ENCODE data around the gene MINDY1.

Gene MINDY1

DNA sequence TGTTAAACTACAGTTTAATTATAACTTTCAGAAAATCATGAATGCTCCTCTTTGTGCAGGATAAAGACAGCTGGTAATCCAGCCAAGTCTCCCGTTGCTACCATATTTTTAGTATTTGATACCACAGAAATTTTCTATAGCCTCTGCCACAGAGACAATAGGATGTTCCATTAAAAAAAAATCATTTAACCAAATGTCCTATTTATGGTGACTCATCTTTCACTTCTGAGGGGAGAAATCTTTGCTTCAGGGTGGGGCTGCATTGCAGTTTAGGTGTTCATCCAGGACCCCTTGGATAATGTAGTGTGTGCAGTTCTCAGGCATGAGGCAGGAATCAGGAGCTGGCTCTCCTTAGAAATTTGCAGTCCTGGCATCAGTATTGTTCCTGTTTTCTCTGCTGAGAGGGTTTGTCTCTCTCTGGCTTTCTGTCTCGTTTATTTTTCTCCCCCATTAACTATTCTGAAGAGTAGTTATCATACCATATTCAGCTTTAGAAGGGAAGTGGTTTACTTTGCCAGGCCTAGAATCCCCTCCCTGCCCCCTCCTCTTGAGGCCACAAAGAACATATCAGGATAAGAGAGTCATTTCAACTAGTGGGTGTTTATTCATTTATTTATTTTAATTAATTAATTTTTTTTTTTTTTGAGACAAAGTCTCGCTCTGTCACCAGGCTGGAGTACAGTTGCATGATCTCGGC, 4.6 kb upstream of the MINDY1 start:
- no peak for DNase-seq (ENCODE audit: low read depth in 2 of 2)

DNA sequence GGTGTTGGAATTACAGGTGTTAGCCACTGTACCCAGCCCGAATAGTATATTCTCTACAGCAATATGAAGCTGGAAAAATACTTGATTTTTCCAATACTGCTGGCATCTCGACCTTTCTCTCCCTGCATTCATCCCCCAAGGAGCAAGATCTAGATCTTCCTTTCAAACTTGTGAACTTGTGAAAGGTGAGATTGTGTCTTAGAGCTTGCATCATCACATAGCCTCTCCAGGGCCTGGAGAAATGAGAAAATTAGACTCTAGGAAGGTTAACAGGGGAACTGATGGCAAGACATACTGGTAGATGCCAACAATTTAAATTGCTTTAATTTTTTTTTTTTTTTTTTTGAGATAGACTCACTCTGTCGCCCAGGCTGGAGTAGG, 3.6 kb upstream of the MINDY1 start:
- no peak for DNase-seq (ENCODE audit: low read depth in 2 of 2)

DNA sequence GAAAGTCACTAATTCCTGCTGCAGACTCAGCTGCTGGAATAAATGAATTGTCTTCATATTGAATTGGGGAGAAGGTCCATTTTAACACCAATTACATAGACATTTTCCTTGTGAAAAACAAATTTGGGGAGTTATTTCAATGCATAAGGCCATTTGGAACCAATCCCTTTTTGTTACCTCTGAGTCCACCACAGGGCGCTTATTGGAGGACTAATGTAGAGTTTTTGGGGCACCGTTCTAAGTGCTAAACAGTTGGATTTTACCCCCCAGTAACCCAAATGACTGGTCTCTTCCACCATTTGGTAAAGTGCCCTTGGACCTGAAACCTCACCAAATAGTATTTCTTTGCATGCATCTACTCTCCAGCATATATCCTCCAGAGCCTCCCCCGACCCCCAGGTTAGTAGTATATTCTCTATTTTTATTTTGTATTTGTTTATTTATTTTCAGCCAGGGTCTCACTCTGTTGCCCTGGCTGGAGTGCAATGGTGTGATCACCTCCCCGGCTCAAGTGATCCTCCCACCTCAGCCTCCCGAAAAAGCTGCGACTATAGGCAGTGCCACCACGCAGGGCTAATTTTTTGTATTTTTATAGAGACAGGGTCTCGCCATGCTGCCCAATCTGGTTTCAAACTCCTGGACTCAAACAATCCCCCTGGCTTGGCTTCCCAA, 3.1 kb upstream of the MINDY1 start:
- DNase-seq (ENCODE audit: low read depth in 2 of 2) = no peak

DNA sequence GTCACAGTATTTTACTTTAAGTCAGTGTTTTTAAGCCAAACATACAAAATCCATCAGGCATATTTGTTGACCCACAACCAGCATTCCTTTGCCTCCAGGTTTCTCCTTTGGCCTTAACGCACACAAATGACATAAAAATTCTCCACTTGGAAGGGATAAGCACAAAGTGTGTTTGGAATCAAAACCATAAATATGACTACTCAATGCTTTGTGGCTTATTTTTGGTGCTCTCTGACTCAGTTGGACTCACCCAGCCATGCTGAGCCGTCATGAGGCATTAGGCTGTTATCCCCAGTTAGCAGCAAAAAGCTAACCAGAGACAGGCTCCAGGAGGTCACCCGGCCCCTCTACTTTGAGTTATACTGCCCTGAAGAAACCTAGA, 2.5 kb upstream of the MINDY1 start:
- DNase-seq (ENCODE audit: low read depth in 2 of 2) = peak in 1 of 2 experiments; percentile 13

DNA sequence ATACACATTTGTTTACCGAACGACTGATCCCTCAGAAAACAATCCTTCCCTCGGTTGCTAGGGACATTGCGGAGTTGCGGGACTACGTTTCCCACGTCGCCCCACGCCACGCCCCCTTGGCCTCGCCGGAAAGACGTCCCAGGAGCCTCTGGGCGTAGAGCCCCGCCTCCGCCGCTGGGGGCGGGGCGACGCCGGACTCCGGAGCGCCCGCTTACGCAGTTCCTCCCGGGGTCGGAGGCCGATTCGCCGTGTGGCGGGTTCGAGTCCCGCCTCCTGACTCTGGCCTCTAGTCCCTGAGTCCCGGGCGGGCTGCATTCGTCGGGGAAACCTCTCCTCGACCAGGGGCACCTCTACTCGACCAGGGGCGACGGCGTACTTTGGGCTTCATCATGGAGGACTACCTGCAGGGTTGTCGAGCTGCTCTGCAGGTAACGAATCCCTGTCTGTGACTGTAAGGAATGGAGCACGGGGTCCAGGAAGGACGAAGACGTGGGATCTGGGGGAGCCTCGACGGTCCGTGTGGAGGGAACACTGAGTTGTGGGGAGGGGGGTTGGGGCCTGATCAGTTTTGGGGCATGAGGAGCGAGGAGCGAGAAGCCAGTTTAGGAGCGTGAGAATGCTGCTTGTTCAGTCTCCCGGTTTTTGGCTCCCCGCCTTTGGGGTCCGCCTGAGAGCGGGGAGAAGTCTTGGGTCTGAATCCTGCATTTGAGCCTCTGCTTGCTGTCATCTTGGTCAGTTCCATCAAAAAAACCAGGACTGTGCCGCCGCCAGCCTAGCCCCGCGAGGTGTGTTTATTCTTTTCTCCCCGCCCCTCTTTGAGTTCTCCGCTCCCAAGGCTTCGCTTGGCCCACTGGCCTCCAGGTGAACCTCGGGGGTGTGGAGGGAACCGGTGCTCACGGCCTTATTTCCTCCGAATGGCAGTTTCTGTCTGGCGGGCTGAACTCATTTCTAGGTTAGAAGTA, 1.8 kb upstream of the MINDY1 start, which contains the start of gene PRUNE1:
Gene PRUNE1, plus strand, starts transcription at position 206 of the 962 bp plus-strand sequence. Its CDS starts 184 bp downstream, at position 390.
- peak; percentile 84 for DNase-seq (ENCODE audit: low read depth in 2 of 2)

DNA sequence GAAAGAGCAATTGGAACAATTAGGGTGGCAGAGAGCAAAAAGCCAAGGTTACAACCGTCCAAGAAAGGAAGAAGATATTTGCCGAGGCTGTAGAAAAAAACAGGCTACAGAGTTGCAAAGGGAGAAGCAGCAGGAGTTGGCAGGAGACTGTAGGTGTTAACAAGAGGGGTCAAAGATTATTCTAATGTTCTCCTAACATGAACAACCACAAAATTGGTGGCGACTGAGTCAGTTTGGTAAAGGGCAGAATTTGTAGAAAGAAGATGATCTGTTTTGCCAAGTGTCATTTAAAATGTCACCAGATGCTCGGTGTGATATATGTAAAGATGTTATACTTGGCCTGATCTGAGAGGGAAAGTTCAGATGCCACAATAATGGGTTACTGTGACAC, 1.1 kb upstream of the MINDY1 start:
- no peak for DNase-seq (ENCODE audit: low read depth in 2 of 2)

DNA sequence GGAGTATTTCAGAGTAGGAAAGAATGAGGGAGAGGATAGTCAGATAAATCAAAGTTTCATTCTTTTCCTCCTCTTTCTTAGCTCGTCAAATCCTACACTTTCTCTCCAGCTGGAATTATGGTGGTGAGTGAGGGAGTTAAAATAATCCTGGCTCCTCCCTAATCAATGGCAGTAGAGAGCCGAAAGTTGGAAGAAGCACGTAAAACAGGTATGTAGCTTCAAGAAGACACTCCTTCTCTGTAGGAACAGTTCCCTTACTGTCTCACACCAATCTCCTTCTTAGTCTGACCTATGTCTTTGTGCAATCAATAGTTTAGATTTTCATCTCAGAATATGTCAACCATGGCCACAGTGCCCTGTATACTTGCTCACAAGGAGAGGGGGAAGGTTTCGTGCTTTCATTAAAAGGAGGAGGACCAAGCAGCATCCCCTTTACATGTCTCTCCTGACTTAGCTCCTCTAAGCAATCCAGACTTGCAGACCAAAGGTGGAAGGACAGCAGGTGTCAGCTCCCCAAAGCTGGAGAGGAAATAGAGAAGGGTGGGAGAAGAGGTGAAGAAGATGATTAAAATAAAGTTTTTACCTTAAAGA, 878 bp downstream of the MINDY1 start:
- no peak for DNase-seq (ENCODE audit: low read depth in 2 of 2)

DNA sequence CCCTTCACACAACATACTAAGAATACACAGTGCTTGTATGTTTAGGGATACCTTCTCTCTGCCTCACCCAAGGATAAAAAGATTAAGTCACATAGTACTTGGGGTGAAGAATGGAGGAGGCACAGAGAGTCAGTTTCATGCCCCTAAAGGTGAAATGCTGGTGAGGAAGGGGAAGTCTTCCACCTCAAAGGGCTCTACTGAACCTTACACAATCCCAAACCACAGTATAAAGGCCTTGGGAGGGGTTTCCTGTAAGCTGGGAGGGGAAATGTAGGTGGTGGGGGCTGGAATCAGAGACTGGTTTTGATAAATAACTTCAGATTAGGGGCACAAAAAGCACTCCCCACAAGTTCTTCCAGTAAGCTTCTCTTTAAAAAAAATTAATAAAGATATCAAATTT, 3.5 kb downstream of the MINDY1 start:
- DNase-seq (ENCODE audit: low read depth in 2 of 2) = no peak

DNA sequence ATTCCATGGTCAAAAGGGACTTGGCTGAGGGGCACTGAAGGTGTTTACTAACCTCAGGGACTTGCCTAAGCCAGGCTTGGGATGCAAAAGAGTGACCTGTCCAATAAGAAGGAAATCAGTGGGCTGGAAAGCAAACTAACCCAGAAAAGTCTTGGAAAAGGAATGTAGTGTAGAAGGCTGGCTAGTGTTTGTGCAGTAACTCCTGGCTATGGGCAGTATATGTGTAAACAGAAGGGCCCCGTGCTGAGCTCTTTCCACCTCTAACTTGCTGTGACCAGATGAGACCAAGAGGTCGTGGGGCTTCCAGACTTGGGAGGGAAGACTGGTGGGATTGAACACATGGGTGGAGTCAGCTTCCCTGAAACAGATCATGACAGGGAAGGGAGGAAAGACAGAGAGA, 4.1 kb downstream of the MINDY1 start:
- DNase-seq (ENCODE audit: low read depth in 2 of 2) = no peak

DNA sequence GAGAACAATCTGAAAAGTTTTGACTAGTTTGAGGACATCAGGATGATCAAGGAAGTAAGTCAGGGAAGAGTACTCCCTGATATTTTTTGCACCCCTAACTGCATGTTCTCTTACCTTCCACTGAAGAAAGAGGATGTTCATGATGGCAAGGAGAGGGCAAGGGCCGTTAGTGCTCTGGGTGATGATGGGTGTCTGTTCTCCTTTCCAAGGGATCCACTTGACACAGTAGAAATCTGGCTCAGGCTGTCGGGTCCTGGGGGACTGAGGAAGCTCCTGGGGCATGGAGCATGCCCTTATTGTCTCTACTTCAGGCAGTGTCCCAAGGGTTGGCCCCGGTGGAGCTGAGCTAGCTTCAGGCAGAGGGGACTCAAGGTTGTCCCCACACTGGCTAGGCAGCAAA, 4.7 kb downstream of the MINDY1 start:
- DNase-seq (ENCODE audit: low read depth in 2 of 2) = no peak

DNA sequence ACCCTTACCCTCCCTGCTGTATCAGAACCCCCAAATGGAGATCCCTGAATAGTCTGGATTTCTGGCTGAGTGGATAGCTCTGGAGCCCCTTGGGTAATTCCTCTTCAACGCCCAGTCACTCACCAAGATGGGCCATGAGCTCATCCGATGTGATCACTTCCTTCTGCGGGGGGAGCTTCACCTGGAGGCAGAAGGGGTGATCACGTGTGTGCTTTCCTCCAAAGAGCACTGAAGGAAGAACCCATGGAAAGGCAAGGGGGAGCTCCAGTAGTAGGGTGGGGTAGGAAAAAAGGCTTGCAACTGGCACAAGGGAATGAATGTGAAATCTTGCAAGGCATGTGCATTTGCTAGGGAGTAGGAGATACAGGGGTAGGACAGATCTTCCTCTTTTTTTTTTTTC, 5.1 kb downstream of the MINDY1 start:
- DNase-seq (ENCODE audit: low read depth in 2 of 2) = no peak

DNA sequence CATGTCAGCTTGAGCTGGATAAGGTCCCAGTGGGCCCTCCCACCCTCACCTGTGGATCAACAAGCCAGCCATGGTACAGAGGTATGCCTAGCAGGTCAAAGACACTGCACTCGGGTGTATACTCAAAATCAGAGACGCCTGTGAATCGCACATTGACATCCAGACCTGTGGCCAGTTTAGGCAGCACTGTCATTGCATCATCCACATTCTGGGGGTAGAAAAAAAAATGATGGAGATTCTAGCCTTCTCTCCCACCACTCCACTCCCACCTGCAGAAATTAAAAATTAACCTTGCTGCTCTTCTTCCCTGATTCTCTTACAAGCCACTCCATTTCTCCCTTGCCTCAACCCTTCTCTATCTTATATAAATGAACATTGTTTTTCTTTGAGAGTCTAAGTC, 6.3 kb downstream of the MINDY1 start:
- DNase-seq (ENCODE audit: low read depth in 2 of 2) = no peak

DNA sequence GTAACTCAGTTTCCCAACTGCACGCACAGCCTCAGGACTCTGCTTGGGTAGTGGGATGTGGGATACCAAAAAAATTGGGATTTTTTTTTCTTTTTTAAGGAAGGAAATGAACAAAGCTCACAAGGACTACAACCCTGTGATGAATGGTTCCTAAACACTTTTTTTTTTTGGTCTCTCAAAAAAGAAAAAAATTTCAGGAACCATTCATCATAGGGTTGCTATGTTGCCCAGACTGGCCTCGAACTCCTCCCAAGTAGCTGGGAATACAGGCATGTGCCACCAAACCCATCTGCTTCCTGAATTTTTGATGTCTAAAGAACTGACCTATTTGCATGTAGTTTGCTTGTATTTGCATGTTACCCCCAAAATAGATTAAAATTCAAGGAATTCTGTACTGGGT, 6.8 kb downstream of the MINDY1 start:
- DNase-seq (ENCODE audit: low read depth in 2 of 2) = no peak

DNA sequence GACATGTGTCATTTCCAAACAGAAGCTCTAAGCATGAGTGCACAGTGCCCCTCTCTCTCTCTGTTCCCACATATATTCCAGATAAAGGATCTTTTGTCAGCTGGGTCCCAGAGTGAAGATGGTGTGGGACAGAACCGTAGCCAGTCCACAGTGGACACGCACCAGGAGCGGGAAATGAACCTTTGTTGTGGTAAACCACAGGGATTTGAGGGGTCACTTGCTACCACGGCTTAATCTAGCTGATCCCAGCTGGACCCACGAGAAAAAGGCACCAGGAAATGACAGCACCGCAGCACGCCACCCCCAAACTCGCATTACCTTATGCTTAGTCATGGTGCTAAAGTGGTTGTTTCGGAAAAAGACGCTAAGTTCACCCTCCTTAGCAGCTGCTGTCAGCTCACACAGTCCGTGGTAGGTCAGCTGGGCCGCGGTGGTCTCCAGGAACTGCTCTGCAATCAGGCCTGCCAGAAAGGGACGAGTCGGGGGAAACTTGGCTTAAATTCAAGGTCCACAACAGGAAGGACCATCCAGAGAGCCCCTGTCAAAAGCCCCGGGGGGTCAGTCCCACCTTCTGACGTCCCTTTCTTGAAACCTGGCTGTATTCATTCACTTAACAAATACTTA, 7.5 kb downstream of the MINDY1 start:
- DNase-seq (ENCODE audit: low read depth in 2 of 2) = no peak

DNA sequence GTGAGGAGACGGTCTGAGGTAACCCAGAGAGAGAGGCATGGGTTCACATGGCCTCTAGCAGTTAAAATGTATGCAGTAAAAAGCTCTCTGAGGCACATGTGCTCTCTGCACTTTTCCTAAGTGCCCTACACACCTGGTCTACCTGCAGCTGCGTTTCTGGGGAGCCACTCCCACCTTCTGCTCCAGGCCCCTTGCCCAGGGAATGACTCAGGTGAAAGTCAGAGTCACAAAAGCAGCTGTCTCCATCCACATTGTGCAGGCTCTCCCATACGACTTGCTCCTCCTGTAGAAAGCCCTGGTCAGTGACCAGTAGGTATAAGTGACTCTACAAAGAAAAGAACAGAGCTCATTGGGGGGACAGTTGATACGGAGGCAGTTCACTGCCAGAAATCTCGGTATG, 8.8 kb downstream of the MINDY1 start:
- no peak for DNase-seq (ENCODE audit: low read depth in 2 of 2)

DNA sequence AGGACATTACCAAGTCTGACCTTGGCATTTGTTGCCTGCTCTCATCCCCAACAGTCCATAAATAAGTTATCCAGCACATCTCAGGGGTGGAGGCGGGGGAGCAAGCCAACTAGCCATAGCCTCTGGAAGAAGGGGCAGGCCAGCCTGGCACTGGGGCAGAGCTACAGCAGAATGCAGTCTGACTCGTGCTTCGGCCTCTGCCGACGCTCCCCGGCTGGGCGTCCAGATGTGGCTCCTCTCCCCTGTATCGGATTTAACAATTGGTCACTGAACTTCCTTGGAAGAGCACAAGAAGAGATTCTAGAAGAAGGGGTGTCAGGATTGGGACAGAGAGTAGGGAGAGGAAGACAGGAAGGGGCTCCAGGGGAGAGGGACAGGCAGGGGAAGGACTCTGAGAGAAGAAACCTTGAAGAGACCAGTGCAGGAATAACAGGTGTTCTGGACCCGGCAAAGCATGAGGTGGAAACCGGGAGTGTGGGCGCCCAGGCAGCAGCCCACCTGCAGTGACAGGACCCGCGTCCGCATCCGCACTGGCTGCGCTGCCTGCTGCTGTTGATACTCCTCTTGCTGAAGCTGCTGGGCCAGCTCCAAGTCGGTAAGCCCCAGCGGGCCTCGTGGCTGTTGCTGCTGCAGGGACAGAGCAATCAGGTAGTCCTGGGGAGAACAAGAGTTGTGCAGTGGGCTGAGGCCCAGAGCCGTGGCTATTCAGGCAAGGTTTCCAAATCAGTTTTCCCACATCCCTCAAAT, 9.4 kb downstream of the MINDY1 start:
- no peak for DNase-seq (ENCODE audit: low read depth in 2 of 2)

DNA sequence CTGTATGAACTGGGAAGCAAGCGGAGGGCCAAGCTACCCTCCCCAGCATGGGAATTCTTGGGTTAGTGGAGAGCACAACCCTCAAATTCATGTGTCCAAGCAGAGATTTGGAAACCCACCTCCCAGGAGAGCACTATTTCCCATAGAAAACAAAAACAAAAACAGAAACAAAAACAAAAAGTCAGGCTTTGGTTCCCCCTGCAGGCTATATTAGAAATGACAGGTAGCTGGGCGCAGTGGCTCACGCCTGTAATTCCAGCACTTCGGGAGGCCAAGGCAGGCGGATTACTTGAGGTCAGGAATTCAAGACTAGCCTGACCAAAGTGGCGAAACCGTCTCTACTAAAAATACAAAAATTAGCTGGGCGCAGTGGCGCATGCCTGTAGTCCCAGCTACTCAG, 10.8 kb downstream of the MINDY1 start:
- no peak for DNase-seq (ENCODE audit: low read depth in 2 of 2)

DNA sequence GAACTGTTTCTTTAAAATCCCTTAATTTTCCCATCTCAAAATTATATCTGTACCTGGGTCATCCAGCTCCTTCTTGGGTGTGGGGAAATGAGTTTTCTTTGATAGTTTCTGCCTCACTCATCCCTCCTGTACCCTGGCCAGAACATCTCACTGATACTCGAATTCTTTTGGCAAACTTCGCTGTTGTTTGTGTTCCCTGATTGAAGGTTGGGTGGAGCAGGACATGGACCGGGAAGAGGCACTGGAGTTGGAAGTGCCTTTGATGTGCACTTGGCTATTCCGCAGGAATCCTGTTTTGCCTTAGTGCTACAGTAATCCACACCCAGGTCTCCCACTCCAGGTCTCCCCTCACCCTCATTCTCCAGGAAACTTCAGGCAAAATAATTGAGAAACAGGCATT, 11.2 kb downstream of the MINDY1 start:
- DNase-seq (ENCODE audit: low read depth in 2 of 2) = no peak

DNA sequence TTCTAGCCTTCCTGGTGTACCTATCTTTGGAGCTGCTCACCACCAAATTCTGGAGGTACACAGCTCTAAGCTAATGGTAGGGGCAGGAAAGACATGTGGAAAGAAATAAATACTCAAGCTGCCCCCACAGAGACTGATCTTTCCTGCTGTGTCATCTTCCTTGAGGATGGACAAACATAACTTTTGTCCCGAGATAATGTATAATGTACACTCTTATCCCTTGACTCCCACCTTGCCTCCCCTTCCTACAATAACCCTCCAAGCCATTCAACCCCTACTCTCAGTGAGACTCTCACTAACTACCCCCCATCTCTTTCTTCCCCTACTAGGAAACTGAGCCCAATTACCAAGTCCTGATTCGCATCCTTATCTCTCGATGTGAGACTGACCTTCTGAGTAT, 12.5 kb downstream of the MINDY1 start:
- DNase-seq (ENCODE audit: low read depth in 2 of 2) = no peak

DNA sequence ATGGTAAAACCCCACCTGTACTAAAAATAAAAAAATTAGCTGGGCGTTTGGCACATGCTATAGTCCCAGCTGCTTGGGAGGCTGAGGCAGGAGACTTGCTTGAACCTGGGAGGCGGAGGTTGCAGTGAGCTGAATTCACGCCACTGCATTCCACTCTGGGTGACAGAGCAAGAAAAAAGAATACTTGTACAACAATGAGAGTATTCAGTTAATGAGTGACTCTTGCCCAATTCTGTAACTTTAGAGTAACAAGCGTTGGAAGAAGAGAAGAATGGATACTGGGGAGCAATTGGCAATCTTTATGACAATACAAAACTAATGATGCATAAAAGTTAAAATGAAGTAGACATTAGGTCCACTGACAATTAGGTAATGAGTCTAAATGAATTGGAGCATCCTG, 14.1 kb downstream of the MINDY1 start:
- DNase-seq (ENCODE audit: low read depth in 2 of 2) = no peak

DNA sequence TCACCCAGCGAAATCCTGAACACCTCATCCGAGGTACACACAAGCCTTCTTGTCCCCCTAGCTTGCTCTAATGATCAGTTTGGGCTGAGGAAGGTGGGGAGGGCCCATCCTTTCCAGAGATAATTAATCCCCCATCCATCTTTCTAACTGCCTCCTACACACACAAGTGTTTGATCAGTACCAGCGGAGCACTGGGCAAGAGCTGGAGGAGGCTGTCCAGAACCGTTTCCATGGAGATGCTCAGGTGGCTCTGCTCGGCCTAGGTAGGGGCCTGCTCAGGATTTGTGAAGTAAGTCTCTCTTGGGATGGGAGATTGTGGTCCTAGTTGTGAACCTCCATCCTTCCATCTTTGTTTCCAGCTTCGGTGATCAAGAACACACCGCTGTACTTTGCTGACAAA, 18.8 kb downstream of the MINDY1 start:
- DNase-seq (ENCODE audit: low read depth in 2 of 2) = no peak

Measured in fibroblast of skin of left biceps (primary cell).